Activated naive CD4-positive, alpha-beta T cell treated with anti-CD3 and anti-CD28 coated beads, Interleukin-2, amount 10 ng/mL, durations not matched to agents 7 days and 5 days (primary cell): Measurements from ENCODE around the gene HSPD1.
"Not testable (repeated sequence)": the region's sequence is repeated elsewhere in the genome, so short reads cannot be mapped to it uniquely, and the experiment has no call there.

Experiments
- CTCF ChIA-PET: fragments of 350-600 bp; sonication (Branson Sonifier 250); formaldehyde crosslinking; loops from one replicate; lab custom pipeline; 2021; ENCODE audit warnings: antibody characterized with exemption; lab: Charles Lee
- DNase-seq: peaks from one replicate; pipeline ENCODE4 v3.0.0-alpha.2; 2020
- H3K27ac Mint-ChIP-seq: one replicate; pipeline ENCODE4 v1.8.0; 2021; ENCODE audit warnings: mild to moderate bottlenecking, moderate library complexity, mixed read lengths
- H3K27me3 Mint-ChIP-seq: one replicate; pipeline ENCODE4 v1.8.0; 2021; ENCODE audit warnings: mild to moderate bottlenecking, mixed read lengths
- H3K36me3 Mint-ChIP-seq: one replicate; pipeline ENCODE4 v1.8.0; 2021; ENCODE audit warnings: mixed read lengths
- H3K4me1 Mint-ChIP-seq: one replicate; pipeline ENCODE4 v1.8.0; 2021; ENCODE audit warnings: mixed read lengths
- H3K4me3 Mint-ChIP-seq: one replicate; pipeline ENCODE4 v1.8.0; 2021; ENCODE audit warnings: mild to moderate bottlenecking, moderate library complexity, mixed read lengths
- H3K9me3 Mint-ChIP-seq: one replicate; pipeline ENCODE4 v1.8.0; 2021; ENCODE audit warnings: mixed read lengths

HSPD1 gene

GRCh38 chr2:197480165-197481036 is 19.2 kb downstream of the HSPD1 start:
- H3K4me1 Mint-ChIP-seq = no peaks in the 10 kb centered on the region
- peaks cover 62% of the 10 kb centered on the region for H3K36me3 Mint-ChIP-seq
- no peak for DNase-seq
- no peaks in the 10 kb centered on the region for H3K27me3 Mint-ChIP-seq
- CTCF ChIA-PET = interaction anchor here (1.2 kb wide), 1 partner anchor 12 kb away, joined by 5 read pairs; no protein-coding TSS in a partner anchor
- no peak overlapping the region for H3K4me3 Mint-ChIP-seq
- H3K27ac Mint-ChIP-seq = no peak overlapping the region
- H3K9me3 Mint-ChIP-seq = peaks cover 9% of the 10 kb centered on the region

- CTCF ChIA-PET = no interaction called here
- Mint-ChIP-seq H3K9me3 (no peaks in the 10 kb centered on the region), H3K27ac (no peak overlapping the region), H3K27me3 (no peaks in the 10 kb centered on the region), H3K4me1 (no peaks in the 10 kb centered on the region), H3K36me3 (peaks cover 58% of the 10 kb centered on the region), H3K4me3 (no peak overlapping the region)
- no peak for DNase-seq
These were observed 21.8 kb downstream of the HSPD1 start for GRCh38 chr2:197477797-197478196.

GRCh38 chr2:197472166-197472565 is 27.5 kb downstream of the HSPD1 start:
- H3K36me3 Mint-ChIP-seq = peaks cover 48% of the 10 kb centered on the region
- no peak overlapping the region for H3K27ac Mint-ChIP-seq
- no peaks in the 10 kb centered on the region for H3K4me1 Mint-ChIP-seq
- CTCF ChIA-PET = interaction anchor here (1.0 kb wide), 1 partner anchor 76 kb away, joined by 3 read pairs; no protein-coding TSS in a partner anchor
- H3K9me3 Mint-ChIP-seq = no peaks in the 10 kb centered on the region
- DNase-seq = no peak
- H3K4me3 Mint-ChIP-seq = no peak overlapping the region
- H3K27me3 Mint-ChIP-seq = no peaks in the 10 kb centered on the region

GRCh38 chr2:197464175-197464574 is 35.5 kb downstream of the HSPD1 start:
- Mint-ChIP-seq H3K36me3 (peaks cover 36% of the 10 kb centered on the region), H3K4me1 (peaks cover 2% of the 10 kb centered on the region), H3K9me3 (no peaks in the 10 kb centered on the region), H3K4me3 (no peak overlapping the region), H3K27ac (no peak overlapping the region), H3K27me3 (no peaks in the 10 kb centered on the region)
- DNase-seq = no peak
- CTCF ChIA-PET = no interaction called here

GRCh38 chr2:197461057-197461456 is 38.6 kb downstream of the HSPD1 start:
- no peak overlapping the region for H3K4me3 Mint-ChIP-seq
- H3K9me3 Mint-ChIP-seq = no peaks in the 10 kb centered on the region
- DNase-seq = no peak
- CTCF ChIA-PET = no interaction called here
- no peak overlapping the region for H3K27ac Mint-ChIP-seq
- H3K27me3 Mint-ChIP-seq = no peaks in the 10 kb centered on the region
- H3K4me1 Mint-ChIP-seq = peaks cover 9% of the 10 kb centered on the region
- H3K36me3 Mint-ChIP-seq = peaks cover 26% of the 10 kb centered on the region

GRCh38 chr2:197460649-197461048 is 39.0 kb downstream of the HSPD1 start:
- peaks cover 10% of the 10 kb centered on the region for H3K4me1 Mint-ChIP-seq
- no peak for DNase-seq
- CTCF ChIA-PET = interaction anchor here (0.6 kb wide), 1 partner anchor 10 kb away, joined by 4 read pairs; no protein-coding TSS in a partner anchor

GRCh38 chr2:197455428-197455827 is 44.2 kb downstream of the HSPD1 start:
- Mint-ChIP-seq H3K27ac (peak overlapping the region; percentile 20), H3K36me3 (peaks cover 15% of the 10 kb centered on the region), H3K4me1 (peaks cover 44% of the 10 kb centered on the region), H3K4me3 (peak overlapping the region; percentile 17), H3K9me3 (no peaks in the 10 kb centered on the region), H3K27me3 (no peaks in the 10 kb centered on the region)
- CTCF ChIA-PET = no interaction called here
- DNase-seq = no peak

More at GRCh38 chr2:197460649-197461048, 39.0 kb downstream of the HSPD1 start:
- Mint-ChIP-seq H3K27me3 (no peaks in the 10 kb centered on the region), H3K9me3 (no peaks in the 10 kb centered on the region), H3K4me3 (no peak overlapping the region), H3K27ac (no peak overlapping the region), H3K36me3 (peaks cover 28% of the 10 kb centered on the region)

- Mint-ChIP-seq H3K4me3 (peak overlapping the region; percentile 98), H3K9me3 (no peaks in the 10 kb centered on the region), H3K4me1 (peaks cover 44% of the 10 kb centered on the region), H3K27me3 (no peaks in the 10 kb centered on the region), H3K27ac (peak overlapping the region; percentile 100), H3K36me3 (peaks cover 14% of the 10 kb centered on the region)
- CTCF ChIA-PET = no interaction called here
- no peak for DNase-seq
These were observed 44.7 kb downstream of the HSPD1 start for GRCh38 chr2:197454923-197455322.

GRCh38 chr2:197453914-197454398 is 45.7 kb downstream of the HSPD1 start:
- no peak for DNase-seq
- H3K36me3 Mint-ChIP-seq = peaks cover 13% of the 10 kb centered on the region
- CTCF ChIA-PET = no interaction called here

GRCh38 chr2:197453123-197453913 is 46.3 kb downstream of the HSPD1 start, which contains the start of gene COQ10B:
COQ10B (plus strand) TSS chr2:197453552; CDS start chr2:197453561, 9 bp downstream.
- Mint-ChIP-seq H3K27ac (peak within 1 kb of the TSS; percentile 100), H3K4me3 (peak within 1 kb of the TSS; percentile 98), H3K27me3 (no peaks in the 10 kb centered on the region), H3K36me3 (peaks cover 13% of the 10 kb centered on the region), H3K9me3 (no peaks in the 10 kb centered on the region), H3K4me1 (peaks cover 42% of the 10 kb centered on the region)
- peak; percentile 99 for DNase-seq
- CTCF ChIA-PET = interaction anchor here (1.0 to 1.4 kb wide), 3 partner anchors 16 to 20 kb away, joined by 3 to 7 read pairs (median 4); no protein-coding TSS in a partner anchor

More at GRCh38 chr2:197453914-197454398, 45.7 kb downstream of the HSPD1 start:
- H3K27me3 Mint-ChIP-seq = no peaks in the 10 kb centered on the region
- peaks cover 42% of the 10 kb centered on the region for H3K4me1 Mint-ChIP-seq
- H3K27ac Mint-ChIP-seq = peak overlapping the region; percentile 100
- no peaks in the 10 kb centered on the region for H3K9me3 Mint-ChIP-seq
- H3K4me3 Mint-ChIP-seq = peak overlapping the region; percentile 98

- Mint-ChIP-seq H3K36me3 (peaks cover 11% of the 10 kb centered on the region), H3K4me3 (peak overlapping the region; percentile 98), H3K9me3 (no peaks in the 10 kb centered on the region), H3K4me1 (peaks cover 42% of the 10 kb centered on the region), H3K27me3 (no peaks in the 10 kb centered on the region), H3K27ac (peak overlapping the region; percentile 100)
- CTCF ChIA-PET = interaction anchor here (1.0 to 1.4 kb wide), 3 partner anchors 15 to 20 kb away, joined by 3 to 7 read pairs (median 4); no protein-coding TSS in a partner anchor
- no peak for DNase-seq
These were observed 46.9 kb downstream of the HSPD1 start for GRCh38 chr2:197452754-197453122.

- H3K27ac Mint-ChIP-seq, DNase-seq, H3K27me3 Mint-ChIP-seq, H3K36me3 Mint-ChIP-seq, H3K4me3 Mint-ChIP-seq, H3K9me3 Mint-ChIP-seq, CTCF ChIA-PET: not testable (repeated sequence)
- H3K4me1 Mint-ChIP-seq = peaks cover 36% of the 10 kb centered on the region
These were observed 48.7 kb downstream of the HSPD1 start for GRCh38 chr2:197450935-197451358.

- Mint-ChIP-seq H3K36me3 (peaks cover 6% of the 10 kb centered on the region), H3K9me3 (no peaks in the 10 kb centered on the region), H3K4me3 (no peak overlapping the region), H3K4me1 (peaks cover 32% of the 10 kb centered on the region), H3K27me3 (peaks cover 5% of the 10 kb centered on the region), H3K27ac (no peak overlapping the region)
- DNase-seq = no peak
- CTCF ChIA-PET = no interaction called here
These were observed 49.2 kb downstream of the HSPD1 start for GRCh38 chr2:197450465-197450864.

- H3K4me3 Mint-ChIP-seq = no peak overlapping the region
- CTCF ChIA-PET = no interaction called here
- H3K27ac Mint-ChIP-seq = no peak overlapping the region
- no peaks in the 10 kb centered on the region for H3K9me3 Mint-ChIP-seq
- H3K4me1 Mint-ChIP-seq = peaks cover 11% of the 10 kb centered on the region
- peaks cover 24% of the 10 kb centered on the region for H3K27me3 Mint-ChIP-seq
- DNase-seq = no peak
- H3K36me3 Mint-ChIP-seq = no peaks in the 10 kb centered on the region
These were observed 52.8 kb downstream of the HSPD1 start for GRCh38 chr2:197446844-197447243.
